Endothelial cell (in vitro differentiated cells): ENCODE data around the gene SEPTIN5. TPM values are rescaled to one million over a fixed set of nuclear protein-coding genes. Genes with fewer than 3 reads are reported as not detected.

Source experiments
- DNase-seq: peaks from one replicate; pipeline ENCODE4 v3.0.0; 2021; ENCODE audit warnings: low spot score
- H3K27ac Mint-ChIP-seq: one replicate; pipeline ENCODE4 v1.8.0; 2021; ENCODE audit warnings: mixed read lengths, inconsistent platforms; ENCODE audit not compliant: unreplicated experiment
- H3K27me3 Mint-ChIP-seq: one replicate; pipeline ENCODE4 v1.8.0; 2021; ENCODE audit warnings: mild to moderate bottlenecking, moderate library complexity, mixed read lengths, inconsistent platforms; ENCODE audit not compliant: unreplicated experiment
- H3K36me3 Mint-ChIP-seq: one replicate; pipeline ENCODE4 v1.8.0; 2021; ENCODE audit warnings: mild to moderate bottlenecking, low read depth, mixed read lengths, inconsistent platforms; ENCODE audit not compliant: unreplicated experiment
- H3K4me1 Mint-ChIP-seq: one replicate; pipeline ENCODE4 v1.8.0; 2021; ENCODE audit warnings: mild to moderate bottlenecking, mixed read lengths, inconsistent platforms; ENCODE audit not compliant: unreplicated experiment
- H3K4me3 Mint-ChIP-seq: one replicate; pipeline ENCODE4 v1.8.0; 2021; ENCODE audit warnings: mild to moderate bottlenecking, mixed read lengths, inconsistent platforms; ENCODE audit not compliant: unreplicated experiment
- H3K9me3 Mint-ChIP-seq: one replicate; pipeline ENCODE4 v1.8.0; 2021; ENCODE audit warnings: mixed read lengths, inconsistent platforms; ENCODE audit not compliant: unreplicated experiment
- total RNA-seq: library from RNA; stranded (reverse); fragmentation: NEBNext Ultra II Directional; extraction: Animal tissue kit (Norgen Biotek cat#: 25700); gene quantifications from one replicate; pipeline ENCODE4 v1.2.1, GENCODE V29; 2021; ENCODE audit not compliant: unreplicated experiment
- TF ChIP-seq, protein P1 (sequence below): fragments of 200-600 bp; sonication (generic); IDR thresholded peaks from one replicate; pipeline ENCODE4 v1.5.0; 2021; ENCODE audit warnings: antibody characterized with exemption; ENCODE audit not compliant: unreplicated experiment

Gene SEPTIN5
- total RNA-seq, 1 donor from 2014 or later, result 2.3 TPM

DNA sequence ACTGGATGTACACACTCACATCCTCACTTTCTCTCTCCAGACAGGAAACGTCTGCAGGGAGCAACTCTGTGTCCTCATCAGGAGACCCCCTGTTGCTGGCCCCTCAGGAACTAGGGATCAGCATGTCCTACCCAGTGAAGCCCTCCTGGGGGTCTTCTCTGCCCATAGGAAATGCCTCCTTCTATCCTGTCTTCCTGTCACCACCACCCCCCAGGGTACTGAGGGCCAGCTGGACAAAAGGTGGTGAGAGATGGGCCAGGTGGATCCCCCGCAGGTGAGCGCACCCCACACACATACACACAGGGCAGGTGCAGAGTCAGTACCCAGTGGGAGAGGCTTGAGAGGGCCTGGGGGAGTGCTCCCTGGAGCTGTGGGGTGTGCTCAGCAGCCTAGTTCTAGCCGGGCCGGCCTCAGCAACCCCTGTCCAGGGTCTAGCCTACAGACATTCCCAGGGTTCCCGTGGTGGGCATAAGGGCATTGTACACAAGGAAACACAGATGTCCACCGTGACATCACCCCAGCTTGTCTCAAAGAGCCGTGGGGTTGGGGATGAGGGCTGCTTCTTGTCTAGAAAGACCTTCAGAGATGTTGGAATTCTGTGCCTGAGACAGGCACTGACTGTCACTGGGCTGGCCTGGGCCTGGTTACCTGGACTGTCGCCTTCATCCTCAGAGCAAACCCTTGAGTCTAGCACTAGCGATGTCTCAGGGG is 18.3 kb downstream of the SEPTIN5 start:
- no peak overlapping the region for H3K27ac Mint-ChIP-seq
- DNase-seq, result no peak
- H3K4me1 Mint-ChIP-seq, result peaks cover 6% of the 10 kb centered on the region
- H3K4me3 Mint-ChIP-seq, result no peak overlapping the region
- peaks cover 11% of the 10 kb centered on the region for H3K27me3 Mint-ChIP-seq
- no peaks in the 10 kb centered on the region for H3K9me3 Mint-ChIP-seq
- TF ChIP-seq, protein P1, sequence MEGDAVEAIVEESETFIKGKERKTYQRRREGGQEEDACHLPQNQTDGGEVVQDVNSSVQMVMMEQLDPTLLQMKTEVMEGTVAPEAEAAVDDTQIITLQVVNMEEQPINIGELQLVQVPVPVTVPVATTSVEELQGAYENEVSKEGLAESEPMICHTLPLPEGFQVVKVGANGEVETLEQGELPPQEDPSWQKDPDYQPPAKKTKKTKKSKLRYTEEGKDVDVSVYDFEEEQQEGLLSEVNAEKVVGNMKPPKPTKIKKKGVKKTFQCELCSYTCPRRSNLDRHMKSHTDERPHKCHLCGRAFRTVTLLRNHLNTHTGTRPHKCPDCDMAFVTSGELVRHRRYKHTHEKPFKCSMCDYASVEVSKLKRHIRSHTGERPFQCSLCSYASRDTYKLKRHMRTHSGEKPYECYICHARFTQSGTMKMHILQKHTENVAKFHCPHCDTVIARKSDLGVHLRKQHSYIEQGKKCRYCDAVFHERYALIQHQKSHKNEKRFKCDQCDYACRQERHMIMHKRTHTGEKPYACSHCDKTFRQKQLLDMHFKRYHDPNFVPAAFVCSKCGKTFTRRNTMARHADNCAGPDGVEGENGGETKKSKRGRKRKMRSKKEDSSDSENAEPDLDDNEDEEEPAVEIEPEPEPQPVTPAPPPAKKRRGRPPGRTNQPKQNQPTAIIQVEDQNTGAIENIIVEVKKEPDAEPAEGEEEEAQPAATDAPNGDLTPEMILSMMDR, result no peak
- peaks cover 4% of the 10 kb centered on the region for H3K36me3 Mint-ChIP-seq

DNA sequence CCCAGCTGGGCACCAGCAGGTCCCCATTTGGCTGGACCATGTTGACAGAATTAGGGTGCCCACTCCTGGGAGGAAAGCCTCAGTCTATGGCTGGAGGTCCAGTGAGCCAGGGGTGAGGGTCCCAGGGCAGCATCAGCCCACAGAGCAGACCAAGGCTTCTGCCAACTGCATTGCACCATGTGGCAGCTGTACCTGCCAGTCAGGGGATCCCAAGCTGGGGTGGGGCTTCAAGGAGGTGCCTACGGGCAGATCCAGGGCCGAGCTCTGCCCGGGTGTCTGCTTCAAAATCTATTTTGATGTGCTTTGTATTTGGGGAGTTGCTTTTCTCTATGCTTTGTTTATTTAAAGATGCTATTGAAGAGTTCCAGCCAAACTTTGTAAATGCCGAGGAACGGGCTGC is 19.5 kb downstream of the SEPTIN5 start:
- Mint-ChIP-seq H3K9me3 (no peaks in the 10 kb centered on the region), H3K4me3 (no peak overlapping the region), H3K36me3 (no peaks in the 10 kb centered on the region), H3K27me3 (peaks cover 7% of the 10 kb centered on the region), H3K27ac (no peak overlapping the region), H3K4me1 (peaks cover 3% of the 10 kb centered on the region)
- no peak for DNase-seq
- TF ChIP-seq, protein P1, result no peak

DNA sequence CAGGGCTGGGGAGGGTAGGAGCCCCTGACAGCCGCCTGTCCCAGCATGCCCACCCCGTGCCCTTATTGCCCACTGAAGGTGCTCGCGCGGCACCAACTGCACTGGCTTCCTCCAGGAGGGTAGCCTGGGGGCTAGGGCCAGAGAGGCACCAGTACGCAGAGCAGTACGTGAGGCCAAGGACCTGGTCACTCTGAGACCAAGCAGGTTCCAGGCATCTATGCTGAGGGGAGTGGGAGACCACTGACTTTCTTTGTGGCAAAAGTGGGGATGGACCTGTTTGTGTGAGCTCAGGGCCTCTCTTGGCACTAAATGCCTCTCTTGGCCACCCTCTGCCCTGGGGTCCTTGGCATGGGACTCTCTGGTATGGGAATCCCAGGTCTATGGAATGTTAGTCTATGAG is 19.9 kb downstream of the SEPTIN5 start:
- H3K4me1 Mint-ChIP-seq, result peaks cover 3% of the 10 kb centered on the region
- H3K27ac Mint-ChIP-seq, result no peak overlapping the region
- peaks cover 3% of the 10 kb centered on the region for H3K27me3 Mint-ChIP-seq
- no peak for DNase-seq
- TF ChIP-seq, protein P1, result no peak
- H3K9me3 Mint-ChIP-seq, result no peaks in the 10 kb centered on the region
- no peaks in the 10 kb centered on the region for H3K36me3 Mint-ChIP-seq
- H3K4me3 Mint-ChIP-seq, result no peak overlapping the region

DNA sequence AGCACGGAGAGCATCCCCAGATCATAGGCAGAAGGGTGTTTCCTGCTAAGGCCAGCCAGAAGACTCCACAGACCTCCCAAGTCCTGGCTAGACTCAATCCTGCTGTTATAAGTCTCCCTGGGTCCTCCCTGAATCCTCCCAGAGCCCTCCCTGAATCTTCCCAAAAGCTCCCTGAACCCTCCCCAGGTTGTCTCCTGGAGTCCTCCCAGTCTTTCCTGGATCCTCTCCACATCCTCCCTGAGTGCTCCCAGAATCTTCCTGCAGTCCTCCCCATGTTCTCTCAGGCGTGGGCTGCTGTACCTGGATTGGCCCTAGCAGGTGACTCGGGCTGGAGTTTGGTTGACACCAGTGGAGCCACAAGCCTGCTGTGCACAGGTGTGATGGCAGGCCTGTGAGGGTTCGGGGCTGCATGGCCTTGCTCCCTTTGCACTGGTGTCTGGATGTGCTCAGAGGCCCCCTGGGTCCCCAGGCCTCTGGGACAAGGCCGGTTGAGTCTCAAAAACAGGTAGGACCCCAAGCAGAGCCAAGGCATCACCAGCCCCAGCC is 20.6 kb downstream of the SEPTIN5 start:
- TF ChIP-seq, protein P1, result no peak
- Mint-ChIP-seq H3K4me3 (no peak overlapping the region), H3K9me3 (no peaks in the 10 kb centered on the region), H3K4me1 (peaks cover 3% of the 10 kb centered on the region), H3K27me3 (peaks cover 3% of the 10 kb centered on the region), H3K27ac (no peak overlapping the region), H3K36me3 (no peaks in the 10 kb centered on the region)
- DNase-seq, result no peak
